Right cardiac atrium (tissue), 5 donors: ENCODE results near the gene TUFM. TPM values are rescaled to one million over a fixed set of nuclear protein-coding genes. Genes with fewer than 3 reads are reported as not detected.
A peak's percentile ranks its signal among the peaks of the same experiment; 100 is the strongest.
"Not testable (repeated sequence)": the region's sequence is repeated elsewhere in the genome, so short reads cannot be mapped to it uniquely, and the experiment has no call there.

ENCODE experiments used
- ATAC-seq, 2 donors: fragments of 200-7000 bp; cut with Tn5 transposase; one replicate each; pipeline versions ENCODE4 v1.8.0 to v1.9.1; 2020; ENCODE audit warnings: moderate library complexity in 2 of 2, mild to moderate bottlenecking in 1 of 2
- DNase-seq, 3 donors: peaks; one replicate each; pipeline ENCODE4 v3.0.0-alpha.2; 2020
- H3K27ac ChIP-seq: one replicate; pipeline ENCODE4 v1.5.1; 2013; ENCODE audit warnings: mild to moderate bottlenecking, low read length, control low read depth, moderate library complexity
- H3K27me3 ChIP-seq: one replicate; pipeline ENCODE4 v1.6.1; 2013; ENCODE audit not compliant: control insufficient read depth, insufficient read depth
- H3K4me1 ChIP-seq: one replicate; pipeline ENCODE4 v1.6.1; 2013; ENCODE audit warnings: low read length; ENCODE audit not compliant: control insufficient read depth, insufficient read depth
- H3K4me3 ChIP-seq: one replicate; pipeline ENCODE4 v1.5.1; 2013; ENCODE audit warnings: low read length, control low read depth
- H3K9me3 ChIP-seq: one replicate; pipeline ENCODE4 v1.6.1; 2013; ENCODE audit warnings: low read length; ENCODE audit not compliant: control insufficient read depth
- WGBS: extraction: QIAGEN DNeasy Blood & Tissue Kit; methylation state at CpG from one replicate; pipeline ENCODE4 v1.1.7; 2013; 5-methylcytosine and 5-hydroxymethylcytosine counted together
- intact Hi-C, 4 donors: fragments of 100-400 bp; cut with DNase I; formaldehyde crosslinking; loops; one replicate each; pipeline versions ENCODE4 v1.11.0 to v1.14.0; 2022 to 2023
- polyA plus RNA-seq: library from polyadenylated mRNA; stranded (reverse); fragments of 200-250 nt; gene quantifications from one replicate; pipeline ENCODE4 v1.2.3, GENCODE V29; 2013
- total RNA-seq, 4 donors: library from RNA; stranded (reverse); fragmentation: NEBNext Ultra II Directional; extraction: Animal tissue kit (Norgen Biotek cat#: 25700); gene quantifications; one replicate each; pipeline ENCODE4 v1.2.1, GENCODE V29; 2021
- donor health status: healthy with polysubstance abuse.
- donor health status: DM: no; HTN: yes; CAD: no.
- donor health status: DM: no; HTN: no; CAD: no.
- donor health status: DM: no; HTN: yes; CAD: no; lungs with severe emphysema.
- donor health status: DM: yes; HTN: yes; CAD: no.

The TUFM gene
- total and polyA plus RNA-seq, 5 donors: 160 to 227 (median 181) TPM

DNA sequence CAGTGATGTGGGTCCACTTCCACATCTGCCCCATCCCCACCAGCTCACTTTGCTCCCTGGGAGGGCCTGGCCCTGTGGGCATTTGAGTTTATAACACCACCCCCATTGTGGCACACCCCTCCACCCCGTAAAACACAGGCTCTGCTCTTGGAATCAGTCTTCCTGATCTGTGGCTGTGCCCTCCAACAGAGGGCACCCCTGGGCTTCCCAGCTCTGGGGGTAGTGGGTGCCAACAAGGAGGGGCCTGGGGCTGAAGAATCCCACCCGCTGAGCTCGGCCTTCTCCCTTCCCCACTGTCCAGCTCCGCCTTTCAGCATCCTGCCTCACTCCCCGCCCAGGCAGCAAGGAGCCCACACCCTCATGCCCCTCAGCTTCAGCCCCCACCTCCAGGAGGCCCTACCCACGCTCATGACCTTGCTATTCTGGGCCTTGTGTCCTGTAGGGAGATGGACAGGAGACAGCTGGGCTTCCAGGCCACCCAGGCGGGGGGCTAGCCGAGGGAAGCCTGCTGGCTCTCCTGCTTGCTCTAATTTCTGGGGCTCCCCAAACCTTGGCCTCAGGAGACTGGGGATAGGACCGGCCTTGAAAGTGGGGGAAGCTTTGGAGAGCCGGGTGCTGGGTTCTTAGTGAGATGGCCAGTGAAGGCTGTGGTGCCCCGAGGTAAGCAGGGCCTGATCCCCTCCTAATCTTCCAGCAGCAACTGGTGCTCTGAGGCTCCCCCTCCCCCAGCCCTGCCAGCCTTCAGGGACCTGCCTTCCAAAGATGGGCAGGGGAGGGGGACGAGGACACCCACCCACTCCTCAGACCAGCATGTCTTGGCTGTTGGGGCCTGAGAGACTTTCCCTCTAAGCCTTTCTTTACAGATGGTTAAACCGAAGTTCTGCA, 29.2 kb upstream of the TUFM start:
- no peaks in the 10 kb centered on the region for H3K9me3 ChIP-seq
- H3K27ac ChIP-seq: no peak overlapping the region
- H3K4me1 ChIP-seq: peaks cover 3% of the 10 kb centered on the region
- DNase-seq (peak in 2 of 3 donors; percentile 43 to 56), ATAC-seq (no peak)
- intact Hi-C loops: loop anchor here in 2 of 4 donors (10.0 kb wide), 1 partner anchor 69 kb away; no protein-coding TSS in a partner anchor
- H3K27me3 ChIP-seq: no peaks in the 10 kb centered on the region
- H3K4me3 ChIP-seq: no peak overlapping the region
- 51% methylated on average over 13 of the region's 13 CpGs for WGBS

DNA sequence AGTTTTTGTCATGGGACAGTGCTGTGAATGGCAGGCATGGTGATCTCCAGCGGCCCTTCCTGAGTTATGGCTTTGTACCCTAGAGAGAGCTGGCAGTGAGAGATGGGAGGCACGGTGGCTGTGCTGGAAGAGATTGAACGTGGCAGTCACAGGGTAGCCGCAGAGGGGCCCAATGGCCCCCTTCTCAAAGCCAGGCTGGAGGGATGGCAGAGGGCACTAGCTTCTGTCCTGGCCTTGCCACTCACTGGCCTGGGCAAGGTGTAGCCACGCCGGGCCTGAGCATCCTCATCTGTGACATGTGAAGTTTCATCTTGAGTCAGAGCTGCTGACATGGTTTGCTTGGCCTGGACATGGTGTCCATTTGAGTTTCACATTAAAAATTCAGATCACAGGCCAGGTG, 28.3 kb upstream of the TUFM start:
- no peaks in the 10 kb centered on the region for H3K27me3 ChIP-seq
- ATAC-seq: no peak
- no peak overlapping the region for H3K27ac ChIP-seq
- intact Hi-C loops: loop anchor here in 2 of 4 donors (10.0 kb wide), 1 partner anchor 70 kb away; no protein-coding TSS in a partner anchor
- DNase-seq: peak in 2 of 3 donors; percentile 33 to 46
- H3K4me3 ChIP-seq: no peak overlapping the region
- 92% methylated on average over 6 of the region's 6 CpGs for WGBS
- no peaks in the 10 kb centered on the region for H3K9me3 ChIP-seq
- no peaks in the 10 kb centered on the region for H3K4me1 ChIP-seq

- no peaks in the 10 kb centered on the region for H3K4me1 ChIP-seq
- no peaks in the 10 kb centered on the region for H3K27me3 ChIP-seq
- intact Hi-C loops: loop anchor here in 2 of 4 donors (10.0 kb wide), 1 partner anchor 71 kb away; no protein-coding TSS in a partner anchor
- 88% methylated on average over 18 of the region's 18 CpGs for WGBS
- DNase-seq (peak in 1 of 3 donors; percentile 49), ATAC-seq (peak in 1 of 2 donors; percentile 34)
- H3K27ac ChIP-seq: no peak overlapping the region
- no peak overlapping the region for H3K4me3 ChIP-seq
- no peaks in the 10 kb centered on the region for H3K9me3 ChIP-seq
Measured at GRCh38 chr16:28873543-28874201, 27.5 kb upstream of the TUFM start.

- no peak overlapping the region for H3K4me3 ChIP-seq
- no peaks in the 10 kb centered on the region for H3K27me3 ChIP-seq
- DNase-seq: peak in 1 of 3 donors; percentile 28
- H3K27ac ChIP-seq: no peak overlapping the region
- intact Hi-C loops: loop anchor here in 2 of 4 donors (10.0 kb wide), 1 partner anchor 72 kb away; no protein-coding TSS in a partner anchor
- no peak for ATAC-seq
- no peaks in the 10 kb centered on the region for H3K9me3 ChIP-seq
- WGBS: 84% methylated on average over 15 of the region's 15 CpGs
- no peaks in the 10 kb centered on the region for H3K4me1 ChIP-seq
Measured at GRCh38 chr16:28872952-28873351, 26.8 kb upstream of the TUFM start.

GRCh38 chr16:28869201-28869600, 23.1 kb upstream of the TUFM start:
- intact Hi-C loops: no loop called here
- H3K9me3 ChIP-seq: no peaks in the 10 kb centered on the region
- H3K27me3 ChIP-seq: no peaks in the 10 kb centered on the region
- no peak overlapping the region for H3K4me3 ChIP-seq
- H3K4me1 ChIP-seq: no peaks in the 10 kb centered on the region
- H3K27ac ChIP-seq: no peak overlapping the region
- ATAC-seq: no peak
- peak in 1 of 3 donors; percentile 26 for DNase-seq
- WGBS: 93% methylated on average over 11 of the region's 11 CpGs

DNA sequence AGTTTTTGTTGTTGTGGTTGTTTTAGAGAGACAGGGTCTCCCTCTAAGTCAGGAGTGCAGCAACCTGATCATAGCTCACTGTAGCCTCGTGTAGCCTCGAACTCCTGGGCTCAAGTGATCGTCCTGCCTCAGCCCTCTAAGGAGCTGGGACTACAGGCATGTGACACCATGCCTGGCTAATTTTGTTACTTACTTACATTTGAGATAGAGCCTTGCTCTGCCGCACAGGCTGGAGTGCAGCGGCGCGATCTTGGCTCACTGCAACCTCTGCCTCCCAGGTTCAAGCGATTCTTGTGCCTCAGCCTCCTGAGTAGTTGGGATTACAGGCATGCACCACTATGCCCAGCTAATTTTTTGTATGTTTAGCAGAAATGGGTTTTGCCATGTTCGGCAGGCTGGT, 21.5 kb upstream of the TUFM start:
- DNase-seq: peak in 1 of 3 donors; percentile 2
- 88% methylated on average over 9 of the region's 9 CpGs for WGBS

GRCh38 chr16:28867241-28867640, 21.1 kb upstream of the TUFM start:
- H3K4me3 ChIP-seq: no peak overlapping the region

More for the DNA sequence above, 21.5 kb upstream of the TUFM start:
- intact Hi-C loops, H3K4me3 ChIP-seq, H3K4me1 ChIP-seq, H3K27ac ChIP-seq, H3K9me3 ChIP-seq, ATAC-seq, H3K27me3 ChIP-seq: not testable (repeated sequence)

GRCh38 chr16:28866454-28866804, 20.3 kb upstream of the TUFM start:
- DNase-seq (no peak), ATAC-seq (no peak)
- Histone ChIP-seq H3K27me3 (no peaks in the 10 kb centered on the region), H3K27ac (no peak overlapping the region), H3K4me1 (no peaks in the 10 kb centered on the region), H3K9me3 (no peaks in the 10 kb centered on the region), H3K4me3 (no peak overlapping the region)
- 81% methylated on average over 17 of the region's 17 CpGs for WGBS
- intact Hi-C loops: no loop called here

More at GRCh38 chr16:28867241-28867640, 21.1 kb upstream of the TUFM start:
- WGBS: 91% methylated on average over 13 of the region's 13 CpGs
- intact Hi-C loops: no loop called here
- ATAC-seq (no peak), DNase-seq (peak in 1 of 3 donors; percentile 43)
- Histone ChIP-seq H3K27me3 (no peaks in the 10 kb centered on the region), H3K9me3 (no peaks in the 10 kb centered on the region), H3K4me1 (no peaks in the 10 kb centered on the region), H3K27ac (no peak overlapping the region)

GRCh38 chr16:28865722-28866453, 19.7 kb upstream of the TUFM start:
- Histone ChIP-seq H3K27ac (no peak overlapping the region), H3K9me3 (no peaks in the 10 kb centered on the region), H3K27me3 (no peaks in the 10 kb centered on the region), H3K4me3 (no peak overlapping the region), H3K4me1 (no peaks in the 10 kb centered on the region)
- intact Hi-C loops: no loop called here
- peak in 2 of 3 donors; percentile 51 to 66 for DNase-seq
- ATAC-seq: no peak
- WGBS: 65% methylated on average over 32 of the region's 32 CpGs

- no peak for ATAC-seq
- no peak overlapping the region for H3K4me3 ChIP-seq
- no peaks in the 10 kb centered on the region for H3K27me3 ChIP-seq
- no peak overlapping the region for H3K27ac ChIP-seq
- 87% methylated on average over 12 of the region's 12 CpGs for WGBS
- DNase-seq: no peak
- intact Hi-C loops: no loop called here
- H3K9me3 ChIP-seq: no peaks in the 10 kb centered on the region
- no peaks in the 10 kb centered on the region for H3K4me1 ChIP-seq
Measured at GRCh38 chr16:28865001-28865688, 19.0 kb upstream of the TUFM start.
